GM21576 (cell line): ENCODE data around the gene OTOG.

Experiments used
- ATAC-seq: cut with Tn5 transposase; IDR thresholded peaks from one replicate; pipeline ENCODE4 v1.9.1; 2021; ENCODE audit warnings: mild to moderate bottlenecking, moderate library complexity; ENCODE audit not compliant: unreplicated experiment

The OTOG gene

DNA sequence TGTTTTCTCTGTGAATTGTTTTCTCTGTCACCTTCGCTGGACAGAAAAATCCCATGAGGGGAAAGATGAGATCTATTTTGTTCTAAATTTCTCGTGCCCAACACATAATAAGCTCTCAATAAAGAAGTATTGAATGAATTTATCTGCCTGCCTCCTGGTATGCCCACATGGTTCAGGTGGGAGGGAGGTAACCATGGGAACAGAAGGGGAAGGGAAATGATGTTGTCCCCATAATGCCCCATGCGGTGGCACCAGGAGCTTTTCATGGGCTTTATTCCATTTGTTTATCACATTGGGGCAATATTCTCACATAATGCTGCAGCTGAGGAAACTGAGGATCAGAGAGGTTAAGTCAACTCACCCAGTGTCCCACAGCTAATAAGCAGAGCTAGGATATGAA, 11.6 kb upstream of the OTOG start:
- no peak for ATAC-seq

DNA sequence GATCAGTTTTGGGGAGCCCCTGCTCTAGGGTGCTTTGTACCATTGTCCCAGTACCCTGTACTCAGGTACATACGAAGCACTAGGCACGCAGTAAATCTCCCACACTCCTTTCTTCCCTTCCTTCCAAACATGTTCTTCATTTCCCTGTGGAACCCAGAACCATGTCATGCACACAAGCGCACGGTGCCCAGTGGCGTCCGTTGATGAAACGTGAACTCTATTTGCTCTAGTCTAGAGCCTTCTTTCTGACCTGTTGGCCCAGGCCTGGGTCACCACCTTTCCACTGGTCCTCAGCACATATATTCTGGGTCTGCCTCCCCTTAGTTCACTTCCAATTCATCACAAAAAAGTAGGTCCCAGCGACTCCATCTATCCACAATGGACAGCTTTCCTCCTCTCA, 9.8 kb upstream of the OTOG start:
- ATAC-seq: no peak

DNA sequence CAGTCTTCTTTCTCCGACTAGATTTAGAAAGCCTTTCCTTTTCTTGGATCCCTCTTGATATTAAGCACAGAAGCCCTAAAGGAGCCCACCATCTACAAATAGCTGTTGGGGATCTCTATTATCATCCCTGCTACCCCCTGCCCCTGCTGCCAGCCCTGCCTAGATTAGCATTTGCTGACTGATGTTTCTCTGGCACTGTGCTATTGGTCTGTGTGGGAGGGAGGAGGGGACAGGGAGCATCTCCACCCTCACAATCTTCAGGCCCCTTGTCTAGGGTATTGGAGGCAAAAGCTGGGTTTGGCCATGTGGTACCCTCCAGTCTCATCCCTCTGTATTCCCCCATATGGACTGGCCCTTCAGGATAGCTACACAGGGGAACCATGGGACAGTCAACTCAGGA, 9.0 kb upstream of the OTOG start:
- ATAC-seq: no peak

DNA sequence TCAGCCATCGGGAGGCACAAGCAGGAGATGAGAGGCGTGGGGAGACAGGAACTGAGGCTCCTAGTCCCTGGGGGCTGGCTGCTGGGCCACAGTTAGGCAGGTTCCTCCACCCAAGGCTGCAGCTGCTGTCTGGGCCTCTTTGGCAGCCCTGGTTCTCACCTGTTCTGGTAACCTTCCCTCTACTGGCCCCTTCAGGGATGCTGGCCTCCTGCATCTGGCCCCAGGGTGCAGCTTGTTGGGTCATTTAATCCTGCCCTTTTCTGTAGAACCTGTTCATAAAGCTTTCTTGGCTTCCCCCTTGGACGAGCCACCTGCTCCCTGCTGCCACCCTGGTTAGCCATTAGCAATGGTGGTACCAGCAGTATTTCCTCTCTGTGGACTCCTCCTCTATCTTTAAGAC, 8.3 kb upstream of the OTOG start:
- no peak for ATAC-seq

DNA sequence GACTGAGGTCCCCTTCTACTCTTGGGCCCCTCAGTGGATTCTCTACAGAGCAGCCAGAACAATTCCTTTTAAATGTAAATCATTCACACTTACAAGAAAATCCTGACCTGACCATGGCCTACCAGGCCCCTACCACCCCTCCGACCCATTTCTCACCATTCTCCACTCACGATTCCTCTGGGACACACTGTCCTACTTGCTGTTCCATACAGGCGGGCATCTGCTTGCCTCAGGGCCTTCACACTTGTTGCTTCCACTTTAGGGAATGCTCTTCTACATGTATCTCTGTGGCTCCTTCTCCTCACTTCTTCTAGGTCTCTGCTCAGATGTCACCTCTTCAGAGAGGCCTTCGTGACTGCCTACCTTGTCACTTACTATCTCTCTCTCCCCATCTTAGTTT, 6.3 kb upstream of the OTOG start:
- ATAC-seq: no peak

DNA sequence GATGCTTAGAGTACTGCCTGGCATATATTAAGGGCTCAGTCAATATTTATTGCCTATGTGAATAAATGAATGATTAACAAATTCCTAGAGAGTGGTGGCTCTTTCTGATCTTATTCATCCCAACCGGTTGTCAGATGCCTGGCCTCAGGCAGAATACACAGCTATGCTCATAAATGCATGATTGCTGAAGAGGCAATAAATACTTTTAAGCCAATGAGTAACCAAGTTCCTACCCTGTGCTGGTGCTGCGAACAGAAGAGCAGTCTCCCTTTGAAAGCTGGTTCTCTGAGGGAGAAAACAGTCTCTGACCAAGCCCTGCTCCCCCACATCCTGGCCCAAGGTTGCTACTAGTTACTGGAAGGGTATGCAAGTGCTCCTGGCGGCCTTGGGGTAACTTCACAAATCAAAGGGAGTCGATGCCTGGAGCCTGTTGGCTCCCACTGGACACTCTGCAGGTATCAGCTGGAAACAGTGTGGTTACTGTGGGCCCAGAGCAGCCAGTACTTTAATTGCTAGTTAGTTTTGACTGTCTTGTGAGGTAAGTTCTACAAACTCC, 5.7 kb upstream of the OTOG start:
- no peak for ATAC-seq

DNA sequence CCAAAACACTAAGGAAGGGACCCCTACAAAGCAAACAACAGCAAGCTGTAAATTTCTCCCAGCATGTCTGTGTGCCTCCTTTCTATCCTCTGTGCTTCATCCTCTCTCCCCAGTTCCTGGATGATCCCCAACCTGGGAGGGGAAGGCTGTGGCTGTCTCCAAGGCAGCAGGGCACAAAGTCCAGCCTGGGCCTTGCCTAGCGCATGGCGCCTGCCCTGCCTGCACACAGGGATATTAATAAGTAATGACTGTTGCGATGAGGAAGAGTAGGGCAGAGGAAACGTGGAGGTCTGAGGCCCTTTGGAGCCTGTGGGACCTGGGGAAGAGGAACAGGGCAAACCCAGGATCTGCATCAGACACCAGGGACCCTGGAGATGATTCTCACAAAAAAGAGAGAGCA, 4.8 kb upstream of the OTOG start:
- no peak for ATAC-seq

DNA sequence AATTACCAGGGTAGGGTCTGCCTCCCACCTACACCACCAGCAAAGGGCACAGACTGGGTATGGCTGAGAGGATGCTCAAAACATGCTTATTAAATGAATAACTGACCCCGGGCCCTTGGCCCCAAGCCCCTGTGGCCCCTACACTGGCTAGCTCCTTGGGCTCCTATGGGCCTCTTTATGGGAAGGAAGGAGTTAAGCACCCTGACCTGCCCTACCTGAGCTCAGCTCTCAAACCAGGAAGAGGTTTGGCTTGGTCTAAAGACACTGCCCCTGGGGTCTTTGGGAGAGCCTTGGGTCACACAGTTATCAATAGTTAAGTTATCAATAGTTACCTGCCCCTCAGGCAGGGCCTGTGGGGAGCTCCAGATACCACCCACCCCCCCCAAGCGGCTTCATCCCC, 4.0 kb upstream of the OTOG start:
- no peak for ATAC-seq

DNA sequence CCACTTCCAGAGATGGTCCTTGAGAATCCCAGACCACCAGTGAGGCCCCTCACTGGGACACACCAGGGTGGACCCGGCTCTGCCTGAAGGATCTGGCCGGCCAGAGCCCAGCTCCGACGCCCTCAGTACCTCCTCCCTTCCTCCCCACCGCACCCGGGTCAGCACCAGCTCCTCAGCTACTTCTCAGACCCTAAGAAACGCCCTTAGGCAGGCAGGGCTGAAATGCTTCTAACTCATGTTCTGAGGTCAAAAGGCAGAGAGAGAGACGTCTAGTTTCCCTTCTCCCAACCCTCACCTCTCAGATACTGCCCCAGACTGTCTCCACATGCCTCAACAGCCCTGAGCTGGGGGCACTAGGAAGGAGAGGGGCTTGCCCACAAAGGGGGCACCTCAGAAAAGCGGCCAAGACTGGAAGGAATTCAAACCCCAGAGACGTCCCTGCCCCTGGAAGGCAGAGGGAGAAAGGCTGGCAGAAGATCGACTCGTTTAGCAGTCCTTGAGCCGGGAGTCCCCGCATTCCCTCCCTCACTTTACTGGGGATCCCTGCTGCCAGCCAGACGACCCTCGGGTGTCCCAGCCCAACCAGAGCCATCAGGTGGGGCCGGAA, 3.4 kb upstream of the OTOG start:
- ATAC-seq: no peak

DNA sequence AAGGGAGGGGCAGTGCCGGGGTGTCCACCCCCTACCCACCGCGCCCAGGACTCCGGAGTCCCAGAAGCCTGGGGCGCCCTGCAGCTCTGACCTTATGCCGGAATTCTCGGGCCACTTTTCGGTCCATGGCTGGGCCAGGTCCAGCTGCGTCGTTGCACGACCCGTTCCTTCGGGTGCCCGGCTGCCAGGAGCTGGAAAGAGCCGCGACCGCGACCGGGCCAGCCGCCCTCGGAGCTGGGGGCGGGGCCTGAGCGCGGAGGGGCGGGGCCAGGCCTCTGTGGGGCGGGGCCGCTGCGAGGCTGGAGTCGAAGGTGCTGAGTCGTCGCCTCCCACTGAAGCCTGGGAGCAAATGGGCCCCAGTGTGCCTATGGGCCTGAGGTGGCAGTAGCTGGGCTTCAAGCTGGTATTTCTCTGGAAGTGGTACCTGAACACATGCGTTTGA, 2.9 kb upstream of the OTOG start, which contains the start of gene USH1C:
Gene USH1C (minus strand): TSS at position 236 of the 442 bp plus-strand sequence. CDS start 109 bp downstream, at position 127.
- ATAC-seq: no peak

DNA sequence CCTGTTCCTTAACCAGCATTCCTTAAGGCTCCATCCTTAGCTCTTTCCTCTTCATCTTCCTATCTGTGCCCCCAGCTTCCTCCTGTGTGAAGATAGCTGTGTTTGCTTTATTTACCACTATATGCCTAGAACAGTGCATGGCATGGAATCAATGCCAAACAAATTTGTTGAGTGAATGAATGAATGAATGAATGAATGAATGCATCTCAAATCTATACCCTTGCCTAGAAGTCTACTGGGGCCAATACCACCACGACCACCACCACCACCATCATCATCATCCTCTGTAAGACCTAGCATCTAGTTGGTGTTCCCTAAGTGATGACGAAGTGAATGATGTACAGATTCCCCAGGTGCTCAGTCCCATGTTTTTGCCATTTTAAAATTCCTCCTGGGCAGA, 819 bp upstream of the OTOG start:
- ATAC-seq: no peak

DNA sequence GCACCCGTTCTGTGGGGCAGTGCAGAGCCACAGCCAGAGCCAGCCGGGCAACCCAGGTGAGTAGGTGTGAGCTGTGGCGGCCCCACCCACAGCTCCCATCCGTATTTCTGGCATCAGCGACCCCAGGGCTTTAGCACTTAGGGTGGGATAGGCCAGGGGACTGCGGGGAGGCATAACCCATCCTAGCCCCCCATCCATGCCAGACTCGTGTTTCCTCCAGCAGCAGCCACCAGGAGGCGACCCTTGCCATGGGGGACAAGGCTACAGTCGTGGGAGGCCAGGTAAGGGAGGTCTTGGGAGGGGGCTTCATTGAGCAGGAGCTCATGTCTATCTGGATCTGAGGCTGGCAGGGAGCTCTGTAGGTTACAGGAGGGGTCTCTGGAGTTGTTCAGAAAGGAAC, 873 bp downstream of the OTOG start:
- no peak for ATAC-seq

DNA sequence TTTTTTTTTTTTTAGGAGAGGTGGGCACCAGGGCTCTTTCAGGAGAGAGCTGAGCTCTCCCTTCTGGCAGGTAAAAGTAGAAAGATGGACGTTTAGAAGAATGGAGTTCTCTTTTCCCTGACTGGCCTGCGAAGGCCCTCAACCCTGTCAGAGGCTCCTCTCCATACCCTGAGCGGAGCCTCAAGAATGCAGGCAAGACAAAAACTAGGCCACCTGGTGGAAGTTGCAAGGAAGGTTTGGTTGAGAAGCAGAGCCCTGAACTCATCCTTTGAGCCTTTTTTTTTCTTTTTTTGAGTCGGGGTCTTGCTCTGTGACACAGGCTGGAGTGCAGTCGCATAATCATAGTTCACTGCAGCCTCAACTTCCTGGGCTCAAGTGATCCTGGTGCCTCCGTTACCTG, 1.4 kb downstream of the OTOG start:
- no peak for ATAC-seq

DNA sequence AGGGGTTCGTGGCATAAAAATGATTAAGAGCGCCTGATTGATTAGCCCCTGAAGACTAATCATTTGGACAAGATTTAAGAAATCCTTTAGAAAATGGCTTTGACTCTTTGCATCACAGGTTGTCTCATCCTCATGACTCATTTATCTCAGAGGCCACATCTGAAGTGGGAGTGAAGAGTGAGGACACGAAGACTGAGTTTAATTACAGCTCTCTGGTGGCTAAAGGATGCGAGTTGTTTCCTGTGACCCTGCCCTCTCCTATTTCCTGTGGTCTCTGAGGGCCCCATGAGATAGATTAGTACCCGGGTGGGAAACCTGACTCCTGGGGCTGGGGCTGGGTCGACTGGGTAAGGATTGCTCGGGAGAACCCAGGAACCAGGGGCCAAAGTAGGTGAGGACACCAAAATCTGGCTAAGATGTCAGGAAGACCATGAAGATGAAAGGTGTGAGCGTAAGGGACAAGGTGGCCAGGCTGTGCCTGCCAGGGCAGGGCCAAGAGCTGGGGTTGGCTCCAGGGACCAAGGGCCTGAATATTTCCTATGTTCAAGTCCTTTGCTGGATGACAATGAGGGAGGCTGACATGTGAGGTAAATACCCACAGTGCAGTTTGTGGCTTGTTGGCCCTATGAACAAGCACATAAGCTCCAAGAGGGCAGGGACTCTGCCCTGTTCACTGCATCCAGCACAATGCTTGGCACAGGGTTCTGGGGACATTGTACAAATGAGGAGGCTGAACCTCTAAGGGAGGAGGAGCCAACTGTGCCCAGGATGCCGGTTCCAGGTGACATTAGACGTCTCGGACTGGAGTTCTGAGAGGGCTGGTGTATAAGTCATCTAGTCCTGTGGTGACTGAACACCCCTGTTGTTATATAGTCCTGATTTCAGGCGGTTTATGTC, 3.6 kb downstream of the OTOG start:
- ATAC-seq: no peak

DNA sequence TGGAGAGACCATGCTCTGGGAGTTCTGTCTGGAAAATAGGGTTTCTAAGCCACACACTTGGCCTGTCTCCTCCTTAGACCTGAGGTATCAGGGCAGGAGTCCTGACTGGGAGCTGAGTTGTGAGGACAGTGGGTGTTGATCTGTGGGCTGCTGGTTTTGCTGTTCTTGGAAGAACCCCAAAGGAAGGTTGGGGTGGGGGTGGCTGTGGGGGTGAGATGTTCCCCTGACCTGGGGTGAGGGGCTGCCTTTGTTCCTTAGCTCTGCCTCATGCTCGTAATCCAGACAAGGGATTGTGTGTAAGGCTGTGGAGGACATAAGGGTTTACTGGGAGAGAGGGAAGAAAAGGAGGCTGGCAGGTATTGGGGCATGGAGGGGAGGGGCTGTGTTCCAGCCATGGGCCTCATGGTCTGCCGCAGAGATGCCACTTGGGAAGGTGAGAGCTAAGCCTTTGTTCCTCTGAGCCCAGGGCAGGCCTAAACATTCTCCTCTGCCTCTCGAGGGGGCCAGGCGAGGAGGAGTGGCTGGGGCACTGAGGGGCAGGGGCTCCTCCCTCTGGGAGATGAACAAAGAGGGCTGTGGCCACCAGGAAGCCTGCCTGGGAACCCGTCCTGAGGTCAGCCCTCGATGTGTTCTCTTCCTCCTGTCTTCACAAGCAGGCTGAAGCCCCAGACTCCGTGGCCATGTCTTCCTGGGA, 4.4 kb downstream of the OTOG start:
- no peak for ATAC-seq

DNA sequence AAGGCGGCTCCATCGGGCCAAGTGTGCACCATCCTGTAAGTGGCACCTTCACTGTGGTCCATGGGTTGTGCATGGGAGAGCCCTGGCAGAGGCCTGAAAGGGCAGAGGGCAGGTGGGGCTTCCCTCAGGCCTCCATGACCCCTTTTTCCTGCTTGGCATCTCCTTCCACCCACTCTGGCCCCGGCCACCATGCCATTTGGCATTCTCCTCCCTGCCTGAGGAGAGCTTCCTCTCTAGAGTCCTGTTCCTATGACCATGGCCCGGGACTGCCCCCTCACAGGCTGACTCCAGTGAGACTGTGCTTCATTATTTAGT, 4.9 kb downstream of the OTOG start:
- ATAC-seq: no peak

DNA sequence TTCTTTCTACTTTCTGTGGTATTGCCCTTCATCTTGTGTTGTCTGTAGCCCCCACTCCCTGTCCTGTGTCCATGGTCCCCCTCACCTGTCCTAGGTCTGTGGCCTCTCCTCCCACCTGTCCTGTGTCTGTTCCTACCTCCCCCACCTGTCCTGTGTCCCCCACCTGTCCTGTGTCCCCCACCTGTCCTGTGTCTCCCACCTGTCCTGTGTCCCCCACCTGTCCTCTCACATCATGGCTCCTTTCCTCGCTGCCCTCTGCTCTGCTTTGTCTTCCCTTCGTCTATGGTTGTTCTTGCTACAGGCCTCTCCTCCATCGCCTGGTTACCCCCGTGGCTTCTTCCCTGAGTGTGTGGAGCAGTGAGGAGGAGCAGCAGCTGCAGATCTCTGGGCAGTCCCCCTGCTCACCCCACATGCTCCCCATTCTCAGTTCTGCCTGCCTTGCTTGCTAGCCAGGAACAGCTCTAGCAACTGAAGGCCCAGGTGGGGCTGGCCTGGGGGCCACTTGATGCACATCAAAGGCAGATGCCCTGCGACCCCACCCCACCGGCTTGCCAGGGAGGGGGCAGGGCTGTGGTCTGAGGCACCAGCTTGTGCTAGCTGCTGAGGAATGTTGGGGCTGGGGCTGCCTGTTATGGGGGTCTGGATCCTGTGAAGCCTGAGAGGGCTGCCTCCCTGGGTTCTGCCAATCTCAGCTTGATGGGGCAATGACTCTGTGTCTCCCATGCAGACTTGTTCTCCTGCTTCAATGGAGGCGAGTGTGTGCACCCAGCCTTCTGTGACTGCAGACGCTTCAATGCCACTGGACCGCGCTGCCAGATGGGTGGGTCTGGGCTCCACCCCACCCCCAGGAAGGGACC, 5.6 kb downstream of the OTOG start:
- no peak for ATAC-seq

DNA sequence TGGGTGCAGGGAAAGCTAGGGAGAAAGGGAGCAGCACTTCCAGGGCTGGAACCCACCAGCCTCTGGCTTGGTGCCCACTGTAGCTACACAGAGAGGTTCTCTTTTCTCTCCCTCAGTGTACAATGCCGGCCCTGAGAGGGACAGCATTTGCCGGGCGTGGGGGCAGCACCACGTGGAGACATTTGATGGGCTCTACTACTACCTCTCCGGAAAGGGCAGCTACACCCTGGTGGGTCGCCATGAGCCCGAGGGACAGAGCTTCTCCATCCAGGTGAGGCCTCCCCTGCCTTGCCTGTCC, 6.1 kb downstream of the OTOG start:
- no peak for ATAC-seq

DNA sequence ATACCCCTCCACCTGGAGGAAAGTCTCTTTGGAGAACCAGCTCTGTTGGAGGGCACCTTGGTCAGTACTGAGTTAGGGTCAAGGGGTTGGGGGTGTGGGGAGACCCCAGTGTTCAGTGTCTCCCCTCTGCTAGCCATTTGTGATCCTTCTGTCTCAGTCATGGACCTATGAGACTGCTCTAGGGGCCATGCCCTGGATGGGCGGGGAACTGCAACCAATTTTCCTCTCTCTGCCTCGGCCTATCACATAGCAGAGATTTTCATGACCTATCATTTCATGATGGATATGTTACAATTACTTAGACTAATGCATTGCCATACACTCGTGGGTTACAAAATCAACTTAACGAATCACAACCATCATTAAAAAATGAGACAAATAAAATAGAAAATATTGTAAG, 7.4 kb downstream of the OTOG start:
- no peak for ATAC-seq

DNA sequence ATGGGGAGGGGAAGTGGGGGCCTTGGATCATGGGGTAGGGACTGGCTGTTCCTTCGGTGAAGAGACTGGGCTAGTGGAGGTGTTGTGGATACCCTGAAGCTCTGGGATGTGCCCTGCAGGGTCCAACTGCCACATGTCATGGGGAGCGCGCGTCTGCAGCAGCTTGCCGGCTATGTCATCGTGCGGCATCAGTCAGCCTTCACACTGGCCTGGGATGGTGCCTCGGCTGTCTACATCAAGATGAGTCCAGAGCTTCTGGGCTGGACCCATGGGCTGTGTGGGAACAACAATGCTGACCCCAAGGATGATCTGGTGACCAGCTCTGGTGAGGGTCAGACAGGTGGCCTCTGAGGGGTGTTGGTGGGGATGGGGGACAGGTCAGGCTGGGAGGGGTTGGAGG, 9.9 kb downstream of the OTOG start:
- no peak for ATAC-seq
